DMS79 (cell line): Measurements from ENCODE around the gene EXPH5.

Experiments used
- DNase-seq: peaks from one replicate; lab custom pipeline; 2025; lab: John Stamatoyannopoulos, UW

EXPH5 gene

DNA sequence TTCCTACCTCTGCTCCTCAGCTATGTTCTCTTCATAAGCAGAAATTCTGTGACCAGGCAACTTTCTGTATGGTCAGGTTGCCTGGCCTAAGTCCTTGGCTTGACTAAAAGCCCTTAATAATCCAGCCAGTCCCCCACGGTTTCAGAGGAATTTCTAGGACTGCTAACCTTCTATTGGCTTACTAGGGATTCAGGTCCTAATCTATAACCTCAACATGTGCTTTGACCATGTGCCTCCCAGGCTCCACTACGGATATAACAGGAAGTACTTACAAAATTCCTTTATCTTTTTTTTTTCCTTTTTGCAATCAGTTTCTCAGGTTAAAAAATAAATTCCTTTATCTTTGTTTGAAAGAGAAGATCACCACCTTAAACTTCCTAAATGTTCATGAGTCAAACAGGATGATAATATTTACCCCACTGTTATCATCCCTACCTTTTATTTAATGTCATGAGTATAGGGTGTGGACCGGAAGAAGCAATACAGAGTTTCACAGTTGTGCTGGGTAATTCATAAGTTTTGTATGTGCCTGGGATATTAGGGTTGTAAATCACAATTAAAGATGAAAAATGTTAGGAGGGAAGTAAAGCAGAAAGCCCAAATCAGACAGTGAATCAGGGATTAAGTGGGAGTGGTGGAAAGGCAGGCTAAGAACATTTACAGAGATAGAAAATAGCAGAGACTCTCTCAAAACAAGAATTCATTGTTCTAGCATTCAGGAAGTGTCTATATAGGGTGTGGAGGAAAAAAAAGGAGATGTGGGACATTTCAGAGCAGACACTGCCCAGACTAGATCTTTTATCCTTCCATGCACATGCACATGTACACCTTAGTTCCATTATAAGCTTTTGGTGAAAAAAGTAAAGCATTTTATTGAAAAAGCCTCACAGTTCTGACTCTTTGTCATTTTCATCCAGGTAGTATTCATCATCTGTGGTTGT lies 84.6 kb downstream of the EXPH5 start:
- DNase-seq = no peak

DNA sequence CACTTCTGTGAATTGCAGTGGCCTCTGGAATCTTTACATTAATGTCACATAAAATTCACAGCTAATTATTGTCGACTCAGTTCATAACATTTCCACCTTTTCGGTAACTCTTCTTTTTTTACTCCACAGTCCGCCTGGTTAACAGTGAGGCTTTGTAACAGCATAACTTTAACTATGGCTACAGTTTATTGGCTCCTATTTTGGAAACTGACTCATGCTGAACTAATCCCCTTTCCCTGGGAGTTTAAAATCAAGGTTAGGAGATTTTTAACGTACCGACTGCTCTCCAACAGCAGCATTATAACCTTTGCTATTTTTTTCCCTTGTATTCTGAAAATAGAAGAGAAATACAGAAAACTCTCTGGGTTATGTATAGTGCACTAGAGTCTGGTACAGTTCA lies 92.2 kb downstream of the EXPH5 start:
- DNase-seq = no peak

DNA sequence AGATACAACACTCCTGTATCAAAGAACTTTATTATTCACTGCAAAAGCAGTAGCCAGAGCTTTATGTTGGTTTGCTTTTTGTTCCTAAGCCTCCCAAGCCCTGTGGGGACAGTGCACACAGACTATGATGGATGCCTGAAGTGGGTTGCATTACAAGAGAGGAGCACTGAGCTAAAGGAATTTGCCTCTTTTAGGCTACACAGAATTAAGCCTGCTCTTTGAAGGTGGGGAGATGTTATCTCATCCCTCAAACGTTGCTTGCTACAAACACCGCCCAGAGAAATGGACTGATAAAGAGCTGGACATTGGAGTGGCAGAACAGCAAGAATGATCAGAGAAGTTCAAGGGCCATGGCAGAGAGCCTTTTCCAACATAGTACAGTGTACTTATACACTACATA lies 92.8 kb downstream of the EXPH5 start:
- no peak for DNase-seq

DNA sequence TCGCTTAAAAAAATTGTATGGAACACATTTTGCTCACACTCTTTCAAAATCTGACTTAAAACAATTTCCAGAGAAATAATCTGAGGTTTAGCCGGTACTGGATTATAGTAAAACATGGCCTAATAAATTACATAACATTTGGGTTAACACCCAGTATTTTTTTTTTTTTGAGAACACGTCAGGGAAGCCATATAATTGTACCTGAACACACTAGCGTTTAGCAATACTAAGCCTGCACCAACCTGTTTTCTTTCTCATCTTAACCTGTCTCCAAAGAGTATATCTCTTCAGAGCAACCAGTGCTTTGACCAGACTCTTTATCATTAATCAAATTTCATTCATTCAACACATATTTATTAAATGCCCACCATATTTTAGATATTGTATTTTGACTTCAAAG lies 93.4 kb downstream of the EXPH5 start:
- no peak for DNase-seq

DNA sequence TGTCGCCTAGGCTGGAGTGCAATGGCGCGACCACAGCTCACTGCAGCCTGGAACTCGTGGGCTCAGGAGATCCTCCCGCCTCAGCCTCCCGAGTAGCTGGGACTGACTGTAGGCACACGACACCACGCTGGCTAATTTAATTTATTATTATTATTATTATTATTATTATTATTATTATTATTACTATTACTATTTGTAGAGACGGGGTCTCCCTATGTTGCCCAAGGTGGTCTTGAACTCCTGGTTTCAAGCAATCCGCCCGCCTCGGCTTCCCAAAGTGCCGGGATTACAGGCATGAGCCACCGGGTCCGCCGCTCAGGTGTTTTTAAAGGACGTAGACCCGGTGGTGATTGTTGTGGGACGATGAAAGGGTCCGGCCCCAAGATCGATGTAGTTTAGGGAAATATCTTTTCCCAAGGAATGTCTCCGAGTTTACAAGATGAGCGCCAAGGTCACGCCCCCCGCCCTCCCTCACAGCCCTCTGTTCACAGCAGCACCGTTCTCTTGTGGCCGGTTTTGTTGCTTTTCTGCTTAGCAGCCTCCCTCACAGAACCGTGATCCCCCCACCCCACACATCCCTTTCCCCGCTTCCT lies 94.7 kb downstream of the EXPH5 start:
- DNase-seq = no peak

DNA sequence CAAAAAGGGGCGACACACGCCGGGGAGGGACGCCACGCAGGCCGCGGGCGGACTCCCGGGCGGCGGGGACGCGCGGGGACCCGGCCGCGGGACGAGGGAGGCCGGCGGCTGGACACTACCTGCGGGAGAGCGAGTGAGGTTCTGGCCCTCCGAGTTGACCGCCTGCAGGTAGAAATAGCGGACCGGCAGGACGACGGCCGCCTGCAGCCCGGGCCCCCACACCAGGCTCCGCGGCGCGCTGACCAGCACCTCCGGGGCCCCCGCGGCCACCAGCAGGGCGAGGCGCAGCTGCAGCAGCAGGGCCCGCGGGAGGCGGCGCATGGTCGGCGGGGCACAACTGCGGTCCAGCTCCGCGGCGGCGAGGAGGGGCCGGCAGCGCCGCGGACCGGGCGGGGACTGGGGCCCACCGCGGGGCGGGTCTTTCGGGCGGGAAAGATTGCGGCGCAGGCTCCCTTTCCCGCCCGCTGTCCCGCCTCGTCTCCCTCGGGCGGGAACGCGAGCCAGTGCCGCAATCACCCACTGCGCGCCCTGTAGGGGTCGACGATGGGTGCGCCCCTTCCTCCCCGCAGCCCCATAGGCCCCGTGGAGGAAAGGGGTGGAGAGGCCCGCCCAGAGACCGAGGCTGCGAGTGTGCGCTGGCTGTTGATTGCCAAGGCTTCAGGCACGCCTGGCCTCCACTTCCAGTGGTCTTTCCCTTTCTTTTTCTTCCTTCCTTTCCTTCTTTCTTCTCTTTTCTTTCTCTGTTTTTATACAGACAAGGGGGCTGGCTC lies 95.3 kb downstream of the EXPH5 start, which contains the start of gene POGLUT3:
TSS of gene POGLUT3 (minus strand) at position 339 of the 770 bp plus-strand sequence. CDS start at position 321, 18 bp downstream.
- peak; percentile 48 for DNase-seq

DNA sequence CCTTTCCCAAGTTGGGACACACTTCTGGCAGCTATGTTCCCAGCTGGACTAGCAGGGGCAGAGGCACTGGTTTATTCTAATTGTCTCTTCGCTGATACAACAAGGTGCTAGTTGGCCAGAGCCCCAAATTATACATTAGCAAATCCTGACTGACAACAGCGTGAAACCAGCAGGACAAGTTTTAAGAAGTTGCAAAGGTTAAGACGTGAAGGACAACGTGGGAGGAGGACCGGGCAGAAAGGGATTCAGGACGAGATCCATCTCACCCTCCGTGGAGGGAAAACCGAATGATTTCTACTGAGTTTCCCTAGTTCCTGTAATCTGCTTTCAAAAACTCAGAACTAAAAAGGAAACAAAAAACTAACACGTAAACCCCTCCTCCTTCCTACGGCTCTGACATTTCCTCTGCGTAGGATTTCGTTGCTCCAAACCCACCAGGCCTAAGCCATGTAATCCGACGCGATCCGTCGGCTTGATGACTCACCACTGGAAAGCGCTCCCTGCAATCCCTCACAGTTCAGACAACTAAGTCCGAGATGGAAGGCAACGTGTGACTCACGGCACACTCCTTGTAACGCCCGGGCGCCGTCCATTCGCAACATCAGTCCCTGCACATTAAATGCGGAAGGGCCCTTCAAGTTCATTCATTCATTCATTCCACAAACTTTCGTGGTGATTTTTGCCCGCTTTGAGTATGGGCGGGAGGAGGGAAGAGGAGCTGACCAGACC lies 96.1 kb downstream of the EXPH5 start:
- peak; percentile 77 for DNase-seq

DNA sequence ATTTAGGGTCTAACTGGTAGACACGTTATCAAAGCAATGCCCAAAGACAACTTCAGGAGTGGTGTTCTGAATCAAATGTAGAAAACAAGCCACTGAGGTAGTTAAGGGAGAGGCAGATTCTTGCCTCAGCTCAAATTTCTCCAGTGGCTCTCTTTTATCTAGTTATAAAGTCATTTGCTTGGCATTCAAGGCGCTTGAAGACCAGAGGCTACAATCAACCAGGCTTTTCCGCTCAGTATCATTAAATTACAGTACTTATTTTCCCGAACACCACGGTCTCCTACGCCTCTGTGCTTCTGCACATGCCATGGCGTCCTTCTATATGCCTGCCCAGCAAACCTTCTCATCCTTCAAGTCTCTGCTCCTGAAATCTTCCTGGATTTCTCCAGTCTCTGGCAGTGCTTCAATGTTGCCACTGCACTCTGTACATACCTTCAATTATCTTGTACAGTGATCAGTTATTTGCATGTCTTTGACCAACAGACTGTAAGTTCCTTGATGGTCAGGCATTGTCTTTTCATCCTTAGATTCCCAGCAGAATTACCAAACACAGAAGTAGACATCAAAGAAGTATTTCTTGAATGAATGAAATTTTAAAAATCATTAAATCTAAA lies 96.8 kb downstream of the EXPH5 start:
- DNase-seq = no peak

DNA sequence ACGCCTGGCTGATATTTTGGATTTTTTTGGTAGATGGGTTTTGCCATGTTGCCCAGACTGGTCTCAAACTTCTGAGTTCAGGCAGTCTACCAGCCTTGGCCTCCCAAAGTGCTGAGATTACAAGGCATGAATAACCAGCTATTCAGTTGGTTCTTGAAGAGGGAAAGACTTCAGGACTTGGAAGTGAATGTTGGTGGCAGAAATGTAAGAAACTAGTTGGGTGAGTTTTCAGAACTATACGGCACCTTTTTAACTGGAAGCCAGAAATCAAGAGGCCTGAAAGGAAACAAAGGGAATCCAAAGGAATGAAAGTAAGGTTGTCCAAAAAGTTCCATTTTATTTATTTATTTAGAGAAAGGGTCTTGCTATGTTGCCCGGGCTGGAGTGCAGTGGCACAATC lies 98.2 kb downstream of the EXPH5 start:
- no peak for DNase-seq

DNA sequence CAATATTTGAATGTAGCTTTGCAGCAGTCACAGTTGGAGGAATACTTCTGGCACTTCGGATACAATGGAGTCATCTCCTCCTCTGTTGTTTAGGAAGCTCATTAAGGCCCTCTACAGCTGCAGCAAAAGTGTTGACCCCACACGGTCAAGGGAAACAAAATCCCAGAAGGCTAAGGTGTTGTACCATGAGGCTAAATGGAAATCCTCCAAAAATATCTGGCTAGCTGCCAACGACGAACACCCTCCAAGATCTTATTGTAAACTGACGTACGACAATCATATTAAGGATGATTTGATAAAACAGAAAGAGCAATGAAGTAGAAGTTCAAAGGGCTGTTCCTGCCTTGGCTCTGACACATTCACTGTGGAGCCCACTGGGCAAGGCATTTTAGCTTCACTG lies 99.4 kb downstream of the EXPH5 start:
- no peak for DNase-seq

DNA sequence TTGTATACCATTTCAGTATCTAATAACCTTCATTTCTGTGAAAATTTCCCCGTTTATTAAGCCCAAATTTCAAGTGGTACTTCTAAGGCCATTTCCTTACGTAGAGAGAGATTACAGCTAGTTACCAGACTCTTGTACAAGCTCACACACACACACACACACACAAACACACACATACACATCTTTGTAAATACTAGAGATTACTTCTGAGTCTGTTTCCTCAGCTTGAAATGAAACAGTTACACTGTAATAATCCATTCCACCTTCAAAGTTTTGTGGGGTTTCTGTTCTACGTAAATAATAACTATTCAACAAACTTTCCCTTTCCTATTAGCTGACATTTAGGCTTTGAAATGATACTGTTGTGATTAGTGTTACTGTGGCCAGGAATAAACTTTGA lies 101.6 kb downstream of the EXPH5 start:
- no peak for DNase-seq

DNA sequence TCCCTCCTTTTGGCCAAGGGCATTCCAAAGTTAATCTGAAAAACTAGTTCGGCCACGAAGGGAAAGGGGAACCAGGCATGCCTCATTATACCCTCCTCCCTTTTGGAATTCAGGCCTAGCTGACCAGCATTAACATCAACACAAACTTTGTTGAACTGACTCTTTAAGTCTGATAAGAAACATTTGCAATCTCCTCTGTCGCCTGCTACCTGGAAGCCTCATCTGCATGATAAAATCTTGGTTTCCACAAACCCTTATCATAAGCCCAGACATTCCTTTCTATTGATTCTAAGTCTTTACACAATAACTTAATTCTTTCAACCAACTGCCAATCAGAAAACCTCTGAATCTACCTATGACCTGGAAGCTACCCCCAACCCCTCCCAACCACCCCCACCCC lies 106.7 kb downstream of the EXPH5 start:
- DNase-seq = no peak

DNA sequence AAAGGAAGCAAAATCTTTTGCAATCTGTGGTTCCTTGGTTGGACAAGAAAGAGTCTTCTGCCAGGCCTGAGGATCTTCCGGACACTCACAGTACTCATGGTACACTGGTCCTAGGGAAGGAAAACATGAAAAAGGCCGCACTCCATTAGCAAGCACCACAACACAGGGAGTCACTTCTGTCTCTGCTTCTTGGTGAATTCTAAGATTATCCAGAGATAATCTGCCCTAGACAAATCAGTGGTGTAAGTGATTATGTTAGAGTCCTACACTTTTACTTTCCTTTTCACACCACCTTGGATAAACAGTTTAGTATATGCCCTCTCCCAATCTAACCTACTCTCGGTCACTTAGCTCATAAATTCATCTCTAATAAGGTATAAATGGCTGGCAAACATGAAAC lies 107.2 kb downstream of the EXPH5 start:
- DNase-seq = no peak

DNA sequence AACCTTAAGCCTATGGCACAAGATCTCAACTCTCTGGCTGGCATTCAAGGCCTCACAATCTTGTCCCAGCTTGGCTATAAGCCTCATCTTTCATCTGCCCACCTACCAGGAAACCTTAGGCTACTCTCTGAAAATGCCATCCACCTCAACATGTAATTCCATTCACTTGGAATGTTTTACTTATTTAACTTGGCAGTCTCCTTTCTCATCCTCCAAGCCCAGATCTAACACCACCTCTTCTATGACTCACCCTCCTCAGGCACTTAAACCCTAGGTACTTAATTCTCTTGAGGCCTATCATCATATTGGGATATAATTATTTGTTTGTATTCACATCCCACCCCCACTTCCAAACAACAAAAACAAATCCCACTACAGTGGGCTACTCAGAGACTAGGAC lies 110.4 kb downstream of the EXPH5 start:
- no peak for DNase-seq

DNA sequence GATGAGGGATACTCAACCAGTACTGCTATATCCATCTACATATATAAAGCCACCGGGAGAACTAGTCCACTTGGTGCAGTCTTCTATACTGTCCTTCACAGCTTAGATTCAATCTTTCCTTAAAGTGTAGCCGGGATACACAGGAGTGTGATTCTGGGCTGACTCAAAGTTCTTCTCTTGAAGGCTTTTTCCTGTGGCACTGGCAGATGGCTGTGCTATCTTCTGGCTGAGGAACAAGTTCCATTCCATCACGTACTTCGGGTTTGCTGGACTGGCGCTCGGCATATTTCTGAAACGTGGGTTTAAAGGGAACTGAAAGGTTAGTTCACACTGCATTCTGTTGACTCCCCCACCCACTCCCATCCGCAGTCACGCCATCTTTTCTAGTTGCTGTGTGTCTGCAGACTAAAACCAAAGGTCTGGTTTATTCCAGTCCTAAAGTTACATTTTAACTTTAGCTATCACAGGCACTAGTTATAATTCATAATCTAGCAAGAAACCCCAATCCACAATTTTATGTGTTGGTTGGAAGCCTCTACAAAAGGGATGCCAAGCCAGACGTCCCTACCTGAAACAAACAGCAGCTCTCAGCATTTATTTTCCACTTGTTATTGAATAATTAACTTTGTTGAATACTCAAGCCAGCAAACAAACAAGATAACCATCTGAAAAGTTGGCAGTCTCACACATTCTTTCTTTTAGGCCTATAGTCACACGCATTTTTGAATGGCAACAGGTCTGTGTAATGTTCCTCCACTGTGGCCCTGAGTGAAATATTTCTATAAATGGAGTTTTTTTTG lies 118.7 kb downstream of the EXPH5 start:
- DNase-seq = no peak

DNA sequence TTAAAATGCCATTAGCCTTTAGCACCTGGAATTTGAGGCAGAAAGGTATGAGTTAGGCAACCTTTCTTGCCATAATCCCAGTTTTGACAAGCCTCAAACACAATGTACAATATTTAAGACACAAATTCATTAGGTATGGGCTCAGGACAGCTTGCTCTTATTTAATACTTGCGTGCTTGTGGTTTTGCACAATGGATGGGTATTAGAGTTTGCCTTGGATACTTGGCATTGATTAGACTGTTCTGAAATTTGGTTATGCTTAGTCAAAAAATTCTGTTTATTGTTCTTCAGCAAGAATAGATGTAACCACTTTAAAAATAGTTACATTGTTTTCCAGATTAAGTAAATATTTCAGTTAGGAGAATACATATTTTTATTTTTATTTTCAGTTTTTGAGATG lies 120.9 kb downstream of the EXPH5 start:
- DNase-seq = no peak

DNA sequence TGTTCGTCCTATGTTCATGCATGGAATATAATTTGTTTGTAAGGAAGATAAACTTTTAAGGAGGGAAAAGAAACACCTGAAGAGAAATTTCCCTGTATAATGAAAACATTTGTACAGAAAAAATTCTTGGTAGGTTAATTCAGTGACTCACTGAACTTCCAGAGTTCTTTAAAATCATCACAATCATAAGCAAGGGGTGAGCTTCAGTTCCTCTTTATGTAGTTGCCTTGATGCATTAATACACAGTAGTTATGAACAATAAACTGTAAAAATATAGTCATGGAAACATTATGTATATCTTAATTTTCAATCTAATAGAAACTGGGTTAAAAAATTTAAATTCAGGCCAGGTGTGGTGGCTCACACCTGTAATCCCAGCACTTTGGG lies 125.1 kb downstream of the EXPH5 start:
- DNase-seq = no peak

DNA sequence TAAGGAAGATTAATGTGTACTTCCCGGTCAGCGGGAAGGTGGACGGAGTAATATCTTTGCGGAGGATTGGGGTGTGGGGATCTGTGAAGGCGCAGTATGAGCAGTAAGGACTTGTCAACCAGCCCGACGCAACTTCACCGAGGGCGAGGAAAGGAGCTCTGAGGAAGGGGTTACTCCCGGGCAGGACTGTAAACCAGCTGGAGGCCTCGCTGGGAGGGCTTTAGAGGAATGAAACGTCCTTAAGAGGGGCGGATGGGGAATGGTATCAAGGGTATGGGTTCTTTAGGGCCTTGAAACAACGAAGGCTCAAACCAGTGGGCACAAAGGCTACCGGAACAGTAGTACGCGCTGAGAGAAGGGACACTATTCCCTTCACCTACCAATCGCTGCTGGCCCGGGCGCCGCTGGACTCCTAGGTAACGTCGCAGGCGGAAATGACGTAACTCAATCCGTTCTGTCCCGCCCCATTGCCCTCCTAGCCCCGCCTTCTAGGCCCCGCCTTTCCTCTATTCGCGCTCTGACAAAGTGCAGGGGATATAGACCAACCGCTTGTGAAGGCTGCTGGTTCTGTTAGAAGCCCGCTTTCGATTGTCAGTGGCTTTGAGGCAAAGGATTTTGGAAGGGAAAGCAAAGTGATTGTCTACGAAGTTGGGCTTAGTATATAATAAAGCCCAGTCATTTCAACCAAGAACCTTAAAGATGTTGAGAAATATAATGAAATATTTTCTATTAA lies 126.3 kb downstream of the EXPH5 start, which contains the start of gene C11orf65:
TSS of gene C11orf65 (minus strand) at position 439 of the 733 bp plus-strand sequence. CDS start 5,970 bp downstream, outside the sequence.
- DNase-seq = peak; percentile 96

DNA sequence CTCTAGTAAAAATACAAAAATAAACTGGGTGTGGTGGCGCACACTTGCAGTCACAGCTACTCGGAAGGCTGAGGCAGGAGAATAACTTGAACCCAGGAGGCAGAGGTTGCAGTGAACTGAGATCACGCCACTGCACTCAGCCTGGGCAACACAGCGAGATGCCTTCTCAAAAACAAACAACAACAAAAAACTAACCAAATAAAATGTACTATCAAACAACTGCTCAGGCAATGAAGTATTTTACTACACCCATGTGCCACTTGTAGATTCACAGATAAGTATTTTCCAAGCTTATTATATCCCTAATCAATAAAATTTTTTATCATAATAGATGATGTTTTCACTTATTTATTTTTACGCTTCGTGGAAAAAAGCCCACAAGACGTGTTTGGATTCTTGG lies 127.2 kb downstream of the EXPH5 start:
- no peak for DNase-seq
